ENCODE measurements around the gene FOXK1.

Gene FOXK1

GRCh38 chr7:4699841-4700240, 17.7 kb downstream of the FOXK1 start:
- no peak for DNase-seq (ENCODE audit: low read depth)

GRCh38 chr7:4700577-4701235, 18.6 kb downstream of the FOXK1 start:
- DNase-seq (ENCODE audit: low read depth), result no peak

- DNase-seq (ENCODE audit: low read depth), result no peak
Observed at GRCh38 chr7:4702961-4703512, 20.9 kb downstream of the FOXK1 start.

GRCh38 chr7:4703532-4703931, 21.4 kb downstream of the FOXK1 start:
- no peak for DNase-seq (ENCODE audit: low read depth)

- no peak for DNase-seq (ENCODE audit: low read depth)
Observed at GRCh38 chr7:4706384-4707216, 24.5 kb downstream of the FOXK1 start.

- no peak for DNase-seq (ENCODE audit: low read depth)
Observed at GRCh38 chr7:4707217-4707741, 25.2 kb downstream of the FOXK1 start.

GRCh38 chr7:4707980-4708411, 25.9 kb downstream of the FOXK1 start:
- no peak for DNase-seq (ENCODE audit: low read depth)

GRCh38 chr7:4709187-4709586, 27.1 kb downstream of the FOXK1 start:
- no peak for DNase-seq (ENCODE audit: low read depth)

- no peak for DNase-seq (ENCODE audit: low read depth)
Observed at GRCh38 chr7:4711093-4711492, 29.0 kb downstream of the FOXK1 start.

- no peak for DNase-seq (ENCODE audit: low read depth)
Observed at GRCh38 chr7:4711634-4712033, 29.5 kb downstream of the FOXK1 start.

- no peak for DNase-seq (ENCODE audit: low read depth)
Observed at GRCh38 chr7:4712281-4713182, 30.4 kb downstream of the FOXK1 start.

- no peak for DNase-seq (ENCODE audit: low read depth)
Observed at GRCh38 chr7:4713183-4713784, 31.2 kb downstream of the FOXK1 start.

- no peak for DNase-seq (ENCODE audit: low read depth)
Observed at GRCh38 chr7:4714161-4714700, 32.1 kb downstream of the FOXK1 start.

- DNase-seq (ENCODE audit: low read depth), result no peak
Observed at GRCh38 chr7:4714767-4715409, 32.8 kb downstream of the FOXK1 start.

- DNase-seq (ENCODE audit: low read depth), result no peak
Observed at GRCh38 chr7:4715410-4715776, 33.3 kb downstream of the FOXK1 start.

GRCh38 chr7:4716946-4717795, 35.1 kb downstream of the FOXK1 start:
- DNase-seq (ENCODE audit: low read depth), result no peak

- DNase-seq (ENCODE audit: low read depth), result no peak
Observed at GRCh38 chr7:4718075-4718474, 36.0 kb downstream of the FOXK1 start.

GRCh38 chr7:4720225-4720624, 38.1 kb downstream of the FOXK1 start:
- DNase-seq (ENCODE audit: low read depth), result no peak

GRCh38 chr7:4722308-4722707, 40.2 kb downstream of the FOXK1 start:
- DNase-seq (ENCODE audit: low read depth), result no peak

Data from stimulated activated CD4-positive, alpha-beta T cell treated with anti-CD3 and anti-CD28 coated beads, Interleukin-2, amount 100 ng/mL, for 4 hours (primary cell).